Activated CD4-positive, alpha-beta T cell treated with anti-CD3 and anti-CD28 coated beads, Interleukin-2, amount 50 U/mL, for 48 hours (primary cell): Measurements from ENCODE around the gene SLC2A14.
"Not testable (repeated sequence)": the region's sequence is repeated elsewhere in the genome, so short reads cannot be mapped to it uniquely, and the experiment has no call there.

ENCODE experiments used
- DNase-seq, 2 experiments: peaks; one replicate each; pipeline ENCODE4 v3.0.0-alpha.2; 2020

The SLC2A14 gene

GRCh38 chr12:7832059-7832696 is 40.5 kb downstream of the SLC2A14 start:
- DNase-seq, result peak; percentile 8 to 37

GRCh38 chr12:7829737-7830136 is 43.0 kb downstream of the SLC2A14 start:
- not testable (repeated sequence) for DNase-seq

GRCh38 chr12:7825754-7826153 is 47.0 kb downstream of the SLC2A14 start:
- not testable (repeated sequence) for DNase-seq

- peak; percentile 73 to 79 for DNase-seq
These were observed 65.7 kb downstream of the SLC2A14 start for GRCh38 chr12:7806863-7807487.

- not testable (repeated sequence) for DNase-seq
These were observed 66.4 kb downstream of the SLC2A14 start for GRCh38 chr12:7806319-7806718.

GRCh38 chr12:7801460-7801859 is 71.3 kb downstream of the SLC2A14 start:
- no peak for DNase-seq

- DNase-seq, result not testable (repeated sequence)
These were observed 73.9 kb downstream of the SLC2A14 start for GRCh38 chr12:7798750-7799308.

GRCh38 chr12:7797698-7798398 is 74.9 kb downstream of the SLC2A14 start:
- DNase-seq, result no peak

- DNase-seq, result not testable (repeated sequence)
These were observed 75.4 kb downstream of the SLC2A14 start for GRCh38 chr12:7797269-7797668.

GRCh38 chr12:7793211-7793610 is 79.5 kb downstream of the SLC2A14 start:
- no peak for DNase-seq

- DNase-seq, result not testable (repeated sequence)
These were observed 83.7 kb downstream of the SLC2A14 start, which contains the start of gene NANOG for GRCh38 chr12:7788884-7789528. Gene NANOG, plus strand, starts transcription at chr12:7789402. Its CDS starts 213 bp downstream, at chr12:7789615.

GRCh38 chr12:7788294-7788660 is 84.4 kb downstream of the SLC2A14 start:
- DNase-seq, result no peak

- DNase-seq, result no peak
These were observed 85.0 kb downstream of the SLC2A14 start for GRCh38 chr12:7787574-7788293.

GRCh38 chr12:7784701-7785100 is 88.0 kb downstream of the SLC2A14 start:
- no peak for DNase-seq

- not testable (repeated sequence) for DNase-seq
These were observed 89.3 kb downstream of the SLC2A14 start for GRCh38 chr12:7783433-7783832.

GRCh38 chr12:7782055-7782454 is 90.7 kb downstream of the SLC2A14 start:
- no peak for DNase-seq

- DNase-seq, result no peak
These were observed 91.4 kb downstream of the SLC2A14 start for GRCh38 chr12:7781274-7781673.

- no peak for DNase-seq
These were observed 102.7 kb downstream of the SLC2A14 start for GRCh38 chr12:7769999-7770398.
